ENCODE measurements around the gene PLCB2. TPM values are rescaled to one million over a fixed set of nuclear protein-coding genes. Genes with fewer than 3 reads are reported as not detected.

PLCB2 gene, protein sequence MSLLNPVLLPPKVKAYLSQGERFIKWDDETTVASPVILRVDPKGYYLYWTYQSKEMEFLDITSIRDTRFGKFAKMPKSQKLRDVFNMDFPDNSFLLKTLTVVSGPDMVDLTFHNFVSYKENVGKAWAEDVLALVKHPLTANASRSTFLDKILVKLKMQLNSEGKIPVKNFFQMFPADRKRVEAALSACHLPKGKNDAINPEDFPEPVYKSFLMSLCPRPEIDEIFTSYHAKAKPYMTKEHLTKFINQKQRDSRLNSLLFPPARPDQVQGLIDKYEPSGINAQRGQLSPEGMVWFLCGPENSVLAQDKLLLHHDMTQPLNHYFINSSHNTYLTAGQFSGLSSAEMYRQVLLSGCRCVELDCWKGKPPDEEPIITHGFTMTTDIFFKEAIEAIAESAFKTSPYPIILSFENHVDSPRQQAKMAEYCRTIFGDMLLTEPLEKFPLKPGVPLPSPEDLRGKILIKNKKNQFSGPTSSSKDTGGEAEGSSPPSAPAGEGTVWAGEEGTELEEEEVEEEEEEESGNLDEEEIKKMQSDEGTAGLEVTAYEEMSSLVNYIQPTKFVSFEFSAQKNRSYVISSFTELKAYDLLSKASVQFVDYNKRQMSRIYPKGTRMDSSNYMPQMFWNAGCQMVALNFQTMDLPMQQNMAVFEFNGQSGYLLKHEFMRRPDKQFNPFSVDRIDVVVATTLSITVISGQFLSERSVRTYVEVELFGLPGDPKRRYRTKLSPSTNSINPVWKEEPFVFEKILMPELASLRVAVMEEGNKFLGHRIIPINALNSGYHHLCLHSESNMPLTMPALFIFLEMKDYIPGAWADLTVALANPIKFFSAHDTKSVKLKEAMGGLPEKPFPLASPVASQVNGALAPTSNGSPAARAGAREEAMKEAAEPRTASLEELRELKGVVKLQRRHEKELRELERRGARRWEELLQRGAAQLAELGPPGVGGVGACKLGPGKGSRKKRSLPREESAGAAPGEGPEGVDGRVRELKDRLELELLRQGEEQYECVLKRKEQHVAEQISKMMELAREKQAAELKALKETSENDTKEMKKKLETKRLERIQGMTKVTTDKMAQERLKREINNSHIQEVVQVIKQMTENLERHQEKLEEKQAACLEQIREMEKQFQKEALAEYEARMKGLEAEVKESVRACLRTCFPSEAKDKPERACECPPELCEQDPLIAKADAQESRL
- 0.12 and 0.66 TPM in 2 replicates for total RNA-seq

DNA sequence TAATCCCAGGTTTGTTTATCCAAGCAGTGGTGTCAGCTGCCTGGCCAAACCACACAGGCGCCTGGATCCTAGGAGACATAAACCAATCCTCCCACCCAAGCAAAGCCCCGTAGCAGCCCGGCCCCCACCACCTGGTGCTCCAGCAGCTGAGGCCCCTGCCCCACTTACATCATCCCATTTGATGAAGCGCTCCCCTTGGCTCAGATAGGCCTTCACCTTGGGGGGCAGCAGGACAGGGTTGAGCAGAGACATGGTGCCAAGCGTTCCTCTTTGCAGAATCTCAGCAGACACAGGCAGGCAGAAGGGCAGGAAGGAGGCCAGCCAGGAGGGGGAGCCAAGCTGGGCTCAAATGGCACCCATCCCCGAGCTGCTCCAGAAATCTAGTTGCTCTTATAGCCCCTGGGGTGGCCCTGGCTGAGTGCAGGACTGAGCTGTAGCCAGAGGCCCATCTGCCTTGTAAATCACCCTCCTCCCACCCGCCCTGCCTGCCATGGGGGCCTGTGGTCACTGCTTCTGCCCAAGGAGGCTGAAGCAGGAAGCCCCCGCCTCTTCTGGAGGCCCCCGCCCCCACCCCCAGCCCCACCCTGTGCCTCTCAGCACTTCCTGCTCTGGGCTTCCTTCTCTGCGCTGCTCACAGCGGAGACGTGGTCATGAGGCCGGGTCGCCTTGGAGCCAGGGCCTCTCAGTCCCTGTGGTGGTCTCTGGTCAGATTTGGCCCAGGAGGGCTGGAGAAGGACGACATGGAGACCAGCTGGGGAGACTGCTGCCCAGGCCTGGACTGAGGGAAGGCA lies at the start of gene PLCB2:
Gene PLCB2, minus strand, starts transcription at position 515 of the 791 bp plus-strand sequence. Its CDS starts 263 bp downstream, at position 252.

DNA sequence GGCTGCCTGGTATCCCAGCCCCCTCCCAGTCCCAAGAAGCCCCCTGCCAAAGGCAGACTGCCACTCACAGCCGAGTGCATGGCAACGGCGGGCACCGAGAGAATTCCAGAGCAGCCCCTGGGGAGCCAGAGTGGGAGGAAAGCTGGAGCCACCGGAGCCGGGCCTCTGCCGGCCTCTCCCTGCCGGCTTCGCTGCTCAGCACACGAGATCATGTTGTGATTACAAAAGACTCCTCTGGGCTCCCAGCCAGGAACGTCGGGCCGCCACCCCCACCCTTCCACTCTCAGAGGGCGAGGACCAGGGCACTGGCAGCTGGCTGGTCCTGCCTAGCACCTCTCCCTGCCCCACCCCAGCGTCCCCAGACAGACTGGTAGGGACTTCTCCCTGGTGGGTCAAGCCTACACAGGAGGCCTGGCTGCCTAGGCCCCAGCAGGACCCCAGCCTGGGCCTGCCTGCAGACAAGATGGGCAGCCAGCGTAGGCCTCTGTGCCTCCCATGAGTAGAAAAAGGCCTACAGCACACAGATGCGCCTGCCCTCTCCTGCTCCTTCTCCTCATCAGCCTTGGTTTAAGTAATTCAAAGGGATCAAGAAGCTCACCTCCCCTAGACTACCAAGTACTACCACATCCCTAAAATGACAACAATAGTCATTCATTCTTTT lies 33.1 kb upstream of the PLCB2 start, which contains the start of gene CCDC9B:
Gene CCDC9B, minus strand, starts transcription at position 200 of the 661 bp plus-strand sequence. Its CDS starts 120 bp downstream, at position 80.

DNA sequence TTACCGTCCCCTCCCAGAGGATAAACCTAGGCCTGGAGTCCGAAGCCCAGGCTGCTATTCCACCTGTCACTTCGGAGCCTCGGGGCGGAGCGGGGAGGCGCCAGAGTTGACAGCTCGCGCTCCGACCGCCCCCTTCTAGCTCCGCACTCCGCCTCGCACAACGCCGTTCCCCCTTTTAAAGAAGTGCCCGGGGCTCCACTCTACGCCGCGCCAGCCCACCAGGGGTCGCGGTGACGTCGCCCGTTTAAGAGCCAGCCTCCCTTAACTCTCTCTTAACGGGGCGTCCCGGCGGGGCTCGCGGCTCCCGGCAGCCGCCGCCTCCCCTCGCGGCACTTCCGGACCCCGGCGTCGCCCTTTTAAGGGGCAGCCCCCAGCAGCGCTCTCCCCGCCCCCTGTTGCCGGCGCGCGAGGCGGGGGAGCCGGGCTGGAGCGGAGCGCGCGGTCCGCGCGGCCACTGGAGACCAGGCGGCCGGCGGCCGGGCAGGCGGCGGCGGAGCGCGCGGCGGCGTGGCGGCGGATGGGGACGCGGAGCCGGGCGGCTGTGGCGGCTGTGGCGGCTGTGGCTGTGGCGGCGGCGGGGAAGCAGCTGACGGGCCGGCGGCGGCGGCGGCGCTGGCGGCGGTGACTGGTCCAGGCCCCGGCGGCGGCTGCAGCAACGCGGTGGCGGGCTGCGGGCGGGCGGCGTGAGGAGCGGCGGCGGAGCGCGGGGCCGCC lies 15.7 kb upstream of the PLCB2 start, which contains the start of gene INAFM2:
Gene INAFM2, plus strand, starts transcription at position 454 of the 714 bp plus-strand sequence. CDS start 364 bp downstream, outside the sequence.

DNA sequence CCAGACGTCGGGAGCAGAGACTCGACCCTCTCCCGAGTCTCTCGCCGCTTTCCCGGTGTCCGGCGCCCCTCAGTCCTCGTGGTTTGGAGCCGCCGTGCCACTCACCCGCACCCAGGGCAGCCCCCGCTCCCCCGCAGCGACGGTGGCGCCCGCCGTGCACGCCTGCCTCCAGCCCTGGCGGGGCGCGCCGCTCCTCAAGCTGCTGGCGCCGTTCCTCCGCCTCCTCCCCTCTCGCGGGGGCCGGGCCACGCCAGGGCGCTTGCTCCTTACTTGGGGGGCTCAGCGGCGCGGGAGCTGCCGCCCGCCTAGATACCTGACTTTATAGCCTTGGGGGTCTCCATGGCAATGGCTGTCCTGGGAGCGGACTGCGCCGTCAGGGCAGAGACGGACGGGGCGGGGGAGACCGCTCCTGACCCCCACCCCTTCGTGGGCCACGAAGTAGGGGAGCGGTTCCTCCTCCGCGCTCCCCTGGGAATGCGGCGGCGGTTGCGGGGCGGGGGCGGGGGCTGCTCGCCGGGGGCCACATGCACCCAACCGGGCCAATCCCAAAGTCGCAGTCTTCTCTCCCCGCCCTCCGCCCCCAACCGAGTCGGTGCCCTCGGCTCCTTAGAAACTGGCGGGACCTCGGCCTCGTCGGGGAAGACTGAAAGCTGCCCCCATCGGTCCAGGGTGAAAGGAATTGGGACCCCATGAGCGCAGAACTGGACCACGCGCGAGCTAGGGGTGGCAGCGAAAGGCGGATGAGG lies 24.7 kb downstream of the PLCB2 start, which contains the start of gene ANKRD63:
Gene ANKRD63, minus strand, starts transcription at position 196 of the 746 bp plus-strand sequence. CDS start 478 bp downstream, outside the sequence.

DNA sequence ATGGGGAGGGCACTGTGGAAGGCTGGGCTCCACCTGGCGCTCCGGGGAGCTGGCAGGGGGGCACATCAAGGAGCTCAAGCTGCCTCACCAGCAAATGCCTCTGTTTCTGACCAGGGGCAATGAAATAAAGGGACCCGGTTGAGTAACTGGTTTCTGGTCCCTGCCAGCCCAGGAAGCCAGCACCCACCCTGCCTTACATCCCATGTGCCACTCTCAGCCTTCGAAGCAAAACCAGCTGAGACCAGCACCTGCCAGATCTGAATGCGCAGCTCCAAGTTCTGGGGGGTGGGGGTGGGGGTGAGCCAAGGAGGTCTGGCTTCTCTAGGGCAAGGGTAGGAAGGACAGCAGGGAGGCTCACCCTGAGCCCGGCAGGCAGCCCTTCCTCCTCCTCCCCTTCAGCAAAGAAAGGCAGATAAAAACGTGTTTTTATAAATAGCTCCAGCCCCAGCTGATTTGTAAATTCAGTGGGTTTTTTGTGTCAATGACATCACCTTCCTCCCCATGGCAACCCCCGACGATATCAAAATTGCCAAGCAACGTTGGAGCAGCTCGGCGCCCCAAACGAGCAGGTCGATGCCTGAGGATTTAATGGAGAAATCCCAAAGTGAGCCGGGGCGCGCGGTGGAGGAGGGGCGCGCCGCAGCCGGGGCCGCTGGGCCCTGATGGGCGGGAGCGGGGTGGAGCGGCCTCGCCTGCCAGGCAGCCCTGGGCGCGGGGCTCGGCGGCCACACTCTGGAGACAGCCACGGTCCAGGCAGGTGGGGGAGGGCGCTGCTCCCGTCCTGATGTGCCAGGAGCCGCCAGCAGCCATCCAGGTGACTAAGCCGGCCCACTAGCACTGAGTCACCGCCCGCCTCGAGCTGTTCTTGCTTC lies 69.0 kb downstream of the PLCB2 start, which contains the start of gene PAK6:
Gene PAK6, plus strand, starts transcription at position 532 of the 872 bp plus-strand sequence. CDS start 25,723 bp downstream, outside the sequence.

Other genes starting within 250 kb of the PLCB2 start
- 2.4 and 3.1 TPM in 2 replicates for gene BMF, start 199.1 kb downstream of the PLCB2 start, total RNA-seq
- 16.2 and 64.9 TPM in 2 replicates for gene BUB1B, start 146.9 kb downstream of the PLCB2 start, total RNA-seq
- under 0.01 TPM in 2 replicates for gene PAK6, start 68.9 kb downstream of the PLCB2 start, total RNA-seq
- not detected in 2 replicates for gene ANKRD63, start 24.9 kb downstream of the PLCB2 start, total RNA-seq
- gene INAFM2, start 15.8 kb upstream of the PLCB2 start, total RNA-seq: 8.7 and 10.1 TPM in 2 replicates
- gene CCDC9B, start 33.0 kb upstream of the PLCB2 start, total RNA-seq: 32.9 and 46.2 TPM in 2 replicates
- not detected in 2 replicates for gene PHGR1, start 43.1 kb upstream of the PLCB2 start, total RNA-seq
- gene DISP2, start 50.3 kb upstream of the PLCB2 start, total RNA-seq: under 0.01 and 0.12 TPM in 2 replicates
- gene KNSTRN, start 74.8 kb upstream of the PLCB2 start, total RNA-seq: 45.1 and 118 TPM in 2 replicates
- gene IVD, start 97.9 kb upstream of the PLCB2 start, total RNA-seq: 46.3 and 60.2 TPM in 2 replicates
- gene BAHD1, start 133.0 kb upstream of the PLCB2 start, total RNA-seq: 7.3 and 8.5 TPM in 2 replicates
- gene CHST14, start 163.0 kb upstream of the PLCB2 start, total RNA-seq: 8.5 and 11.0 TPM in 2 replicates